Naive B cell (primary cell): ENCODE results near the gene SUCNR1. TPM values are rescaled to one million over a fixed set of nuclear protein-coding genes. Genes with fewer than 3 reads are reported as not detected.
"Not testable (repeated sequence)": the region's sequence is repeated elsewhere in the genome, so short reads cannot be mapped to it uniquely, and the experiment has no call there.

Source experiments
- ATAC-seq, 2 donors: fragments of 150-1000 bp; cut with Tn5 transposase; 2 replicates each; pipeline ENCODE4 v1.10.0; 2021; ENCODE audit warnings: low read depth in 2 of 2, mild to moderate bottlenecking in 2 of 2, moderate library complexity in 2 of 2
- DNase-seq: peaks from one replicate; pipeline ENCODE4 v3.0.0; 2022
- H3K27ac Mint-ChIP-seq, 6 donors: one replicate each; pipeline ENCODE4 v1.8.0; 2020 to 2022; ENCODE audit warnings: mild to moderate bottlenecking in 6 of 6, mixed read lengths in 6 of 6, moderate library complexity in 5 of 6, inconsistent platforms in 2 of 6
- H3K27me3 Mint-ChIP-seq, 3 donors: one replicate each; pipeline ENCODE4 v1.8.0; 2021 to 2022; ENCODE audit warnings: mixed read lengths in 3 of 3, mild to moderate bottlenecking in 1 of 3
- H3K36me3 Mint-ChIP-seq, 2 donors: one replicate each; pipeline ENCODE4 v1.8.0; 2020 to 2022; ENCODE audit warnings: mixed read lengths in 2 of 2, inconsistent platforms in 1 of 2, mild to moderate bottlenecking in 1 of 2
- H3K4me1 Mint-ChIP-seq, 3 donors: one replicate each; pipeline ENCODE4 v1.8.0; 2020 to 2022; ENCODE audit warnings: mixed read lengths in 3 of 3, inconsistent platforms in 1 of 3, mild to moderate bottlenecking in 1 of 3, moderate library complexity in 1 of 3
- H3K4me3 Mint-ChIP-seq, 8 donors: one replicate each; pipeline ENCODE4 v1.8.0; 2020 to 2022; ENCODE audit warnings: mild to moderate bottlenecking in 8 of 8, mixed read lengths in 8 of 8, moderate library complexity in 8 of 8, inconsistent platforms in 2 of 8
- H3K9me3 Mint-ChIP-seq, 7 donors: one replicate each; pipeline ENCODE4 v1.8.0; 2020 to 2022; ENCODE audit warnings: mixed read lengths in 7 of 7, mild to moderate bottlenecking in 5 of 7, inconsistent platforms in 2 of 7, moderate library complexity in 1 of 7
- polyA plus RNA-seq, 6 donors: library from polyadenylated mRNA; unstranded; fragments of 300-500 nt; fragmentation: Illumina TruSeq; gene quantifications; one replicate each; pipeline ENCODE4 v1.2.3, GENCODE V29; 2021; ENCODE audit warnings: low read depth in 6 of 6

Gene SUCNR1
- polyA plus RNA-seq, 6 donors from 2014 or later: 0.07 TPM; not detected in 5

DNA sequence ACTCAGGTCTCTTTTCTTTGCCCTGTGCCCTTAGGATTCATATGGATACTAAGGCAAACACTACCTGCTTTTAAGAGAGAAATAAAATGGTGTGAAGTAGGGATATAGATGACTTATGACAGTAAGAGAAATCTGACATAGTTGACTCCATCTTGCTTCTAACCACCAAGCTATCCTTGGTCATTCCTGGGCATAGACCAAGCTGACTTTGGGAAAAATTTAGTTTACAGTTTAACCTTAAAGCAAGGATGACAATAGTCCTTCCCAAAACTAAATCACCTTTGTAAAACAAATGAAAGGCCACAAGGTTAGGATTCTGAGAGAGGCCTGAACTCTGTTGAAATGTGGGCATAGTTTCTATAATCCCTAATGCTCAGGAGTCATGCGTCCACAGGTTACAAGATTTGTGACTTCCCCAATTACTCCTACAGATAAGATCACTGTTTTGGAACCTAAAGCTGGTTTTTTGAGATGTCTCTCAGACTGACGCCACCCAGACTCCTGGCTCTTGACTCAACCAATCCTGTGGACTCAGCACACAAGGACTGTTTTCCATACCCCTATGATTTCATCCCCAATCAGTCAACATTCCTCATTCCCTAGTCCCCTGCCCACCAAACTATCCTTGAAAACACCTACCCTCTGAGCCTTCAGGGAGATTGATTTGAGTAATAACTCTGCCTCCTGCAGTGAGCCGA is 25.3 kb downstream of the SUCNR1 start:
- H3K4me1 Mint-ChIP-seq: peaks cover 4 to 14% (median 5%) of the 10 kb centered on the region in 3 donors
- not testable (repeated sequence) for H3K36me3 Mint-ChIP-seq, H3K9me3 Mint-ChIP-seq, H3K27ac Mint-ChIP-seq, H3K4me3 Mint-ChIP-seq, DNase-seq, ATAC-seq, H3K27me3 Mint-ChIP-seq

DNA sequence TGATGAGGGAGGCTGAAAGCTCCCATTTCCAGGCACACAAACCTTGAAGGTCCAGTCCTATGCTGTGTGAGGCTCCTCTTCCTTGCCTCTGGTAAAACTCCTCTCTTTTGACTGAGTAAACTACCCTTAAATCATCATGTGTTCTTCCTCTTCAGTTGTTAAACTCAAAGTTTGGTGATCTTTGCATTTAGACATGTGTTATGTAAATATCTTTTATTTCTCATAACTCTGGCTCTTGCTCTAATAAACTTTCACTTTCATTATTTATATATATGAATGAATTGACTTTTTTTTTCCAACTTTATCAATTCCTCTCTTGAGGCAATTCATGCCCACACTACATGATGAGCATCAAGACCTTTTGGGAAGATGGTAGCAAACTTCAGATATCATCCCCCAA is 26.6 kb downstream of the SUCNR1 start:
- Mint-ChIP-seq H3K9me3 (no peaks in the 10 kb centered on the region), H3K27ac (no peak overlapping the region), H3K27me3 (no peaks in the 10 kb centered on the region), H3K4me1 (peaks cover 4 to 15% (median 5%) of the 10 kb centered on the region in 3 donors), H3K36me3 (no peaks in the 10 kb centered on the region), H3K4me3 (no peak overlapping the region)
- ATAC-seq: no peak
- DNase-seq: no peak

DNA sequence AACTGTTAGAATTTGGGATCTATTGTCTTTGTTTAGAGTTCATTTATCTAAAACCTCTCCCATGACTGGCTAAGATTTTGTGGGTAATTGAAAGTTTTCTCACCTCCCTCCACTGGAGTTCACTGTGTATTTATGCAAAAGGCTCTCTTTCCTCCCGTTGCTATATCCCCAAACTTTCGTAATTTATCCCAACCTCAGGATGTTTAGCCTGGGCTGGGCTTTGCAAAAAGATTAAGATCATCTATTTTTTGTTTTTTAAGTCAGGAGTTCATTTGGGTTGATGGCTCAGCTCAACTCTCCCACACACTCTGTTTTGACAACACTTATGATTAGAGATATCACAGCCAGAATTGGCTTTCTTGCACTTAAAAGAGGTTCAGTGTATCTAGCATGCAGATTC is 27.0 kb downstream of the SUCNR1 start:
- no peak for ATAC-seq
- no peak for DNase-seq
- no peak overlapping the region for H3K27ac Mint-ChIP-seq
- peaks cover 4 to 15% (median 5%) of the 10 kb centered on the region in 3 donors for H3K4me1 Mint-ChIP-seq
- H3K9me3 Mint-ChIP-seq: no peaks in the 10 kb centered on the region
- H3K4me3 Mint-ChIP-seq: no peak overlapping the region
- H3K36me3 Mint-ChIP-seq: no peaks in the 10 kb centered on the region
- H3K27me3 Mint-ChIP-seq: no peaks in the 10 kb centered on the region

DNA sequence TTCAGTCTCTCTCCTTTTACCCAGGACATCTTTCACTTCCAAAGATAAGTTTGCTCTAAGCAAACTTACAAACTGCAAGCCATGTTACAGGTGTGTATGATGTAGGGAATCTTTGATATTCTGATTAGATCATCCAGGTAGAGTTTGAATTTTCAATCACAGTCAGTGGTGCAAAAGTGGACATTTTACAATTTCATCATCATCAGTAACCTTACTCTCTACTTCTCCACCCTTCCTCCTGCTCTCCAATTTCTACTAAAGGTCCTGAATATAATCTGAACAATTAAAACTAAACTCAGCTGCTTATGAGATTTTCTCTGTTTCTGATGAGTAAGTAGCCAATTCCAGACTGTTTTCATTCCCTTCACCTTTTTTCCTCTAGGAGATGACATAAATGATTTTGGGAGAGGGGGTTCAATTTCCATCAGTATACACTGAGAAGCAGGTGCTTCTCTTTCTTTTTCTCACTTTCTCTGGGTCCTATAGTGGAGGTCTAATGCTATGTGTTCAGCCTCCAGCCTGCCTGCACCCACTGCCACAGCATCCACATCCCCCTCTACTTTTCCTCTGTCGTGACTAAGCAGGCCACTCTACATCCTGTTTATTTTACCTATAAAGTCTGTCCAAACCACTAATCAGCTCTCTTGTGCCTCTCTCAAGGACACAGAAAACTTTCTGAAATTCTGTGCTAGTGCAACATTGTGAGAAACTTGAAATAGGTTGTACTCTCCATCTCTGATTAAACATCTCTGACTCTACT is 27.6 kb downstream of the SUCNR1 start:
- H3K27ac Mint-ChIP-seq: no peak overlapping the region
- H3K36me3 Mint-ChIP-seq: no peaks in the 10 kb centered on the region
- no peak for DNase-seq
- no peak overlapping the region for H3K4me3 Mint-ChIP-seq
- no peaks in the 10 kb centered on the region for H3K27me3 Mint-ChIP-seq
- ATAC-seq: no peak
- H3K4me1 Mint-ChIP-seq: peaks cover 4 to 15% (median 5%) of the 10 kb centered on the region in 3 donors
- H3K9me3 Mint-ChIP-seq: no peaks in the 10 kb centered on the region

DNA sequence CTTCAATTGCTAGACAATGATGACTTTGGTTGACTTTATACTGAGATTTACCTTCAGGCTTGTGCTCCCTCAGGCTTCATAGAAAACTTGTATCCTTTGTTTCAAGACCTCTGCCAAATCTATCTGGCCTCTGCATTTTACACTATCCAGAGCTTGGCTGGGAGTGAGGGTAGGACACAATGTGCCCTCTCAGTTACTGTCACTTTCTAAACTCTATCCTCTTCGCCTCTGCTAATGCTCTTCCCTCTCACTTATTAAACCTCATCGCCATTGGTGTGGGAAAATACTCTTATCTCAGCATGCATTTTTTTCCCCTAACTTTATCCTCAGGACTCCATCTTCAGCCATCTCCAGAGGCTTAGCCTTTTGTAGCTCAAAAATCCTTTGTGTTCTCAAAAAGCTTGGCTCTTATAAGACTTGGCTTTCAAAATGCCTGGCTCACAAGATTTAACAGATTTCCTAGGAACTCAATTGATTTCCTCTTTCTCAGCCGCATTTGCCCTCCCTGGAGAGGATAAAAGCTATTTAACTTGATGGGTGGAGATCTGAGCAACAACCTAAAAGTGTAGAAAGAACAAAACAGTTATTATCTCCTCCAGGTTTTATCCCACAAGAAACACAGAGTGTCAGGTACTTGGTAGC is 28.3 kb downstream of the SUCNR1 start:
- no peak overlapping the region for H3K4me3 Mint-ChIP-seq
- H3K9me3 Mint-ChIP-seq: no peaks in the 10 kb centered on the region
- no peaks in the 10 kb centered on the region for H3K27me3 Mint-ChIP-seq
- ATAC-seq (no peak), DNase-seq (no peak)
- peaks cover 4 to 15% (median 5%) of the 10 kb centered on the region in 3 donors for H3K4me1 Mint-ChIP-seq
- no peaks in the 10 kb centered on the region for H3K36me3 Mint-ChIP-seq
- H3K27ac Mint-ChIP-seq: no peak overlapping the region

DNA sequence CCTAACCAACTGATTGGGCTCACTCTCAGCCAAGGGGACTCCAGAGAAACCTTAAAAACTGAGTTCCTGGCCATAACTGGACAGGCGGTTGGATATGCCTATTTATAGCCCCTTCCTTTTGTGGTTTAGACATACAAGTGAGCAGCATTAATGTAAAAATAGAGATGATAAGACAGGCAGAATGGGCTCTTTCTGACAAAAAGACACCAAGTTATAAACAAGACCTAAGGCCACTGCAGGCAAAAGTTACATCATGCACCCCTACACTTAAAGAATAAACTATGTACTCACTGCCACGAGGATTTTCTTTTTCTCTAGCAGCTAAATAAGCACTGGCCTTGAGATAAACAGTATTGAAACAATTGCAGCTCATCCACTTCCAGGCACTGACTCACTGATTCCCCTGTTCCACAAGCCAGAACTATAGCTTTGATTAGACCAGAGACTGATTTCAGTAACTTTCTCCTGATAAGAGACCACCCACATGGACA is 30.1 kb downstream of the SUCNR1 start:
- no peak overlapping the region for H3K27ac Mint-ChIP-seq
- ATAC-seq (no peak), DNase-seq (no peak)
- peaks cover 4 to 15% (median 5%) of the 10 kb centered on the region in 3 donors for H3K4me1 Mint-ChIP-seq
- no peaks in the 10 kb centered on the region for H3K27me3 Mint-ChIP-seq
- H3K4me3 Mint-ChIP-seq: no peak overlapping the region
- no peaks in the 10 kb centered on the region for H3K9me3 Mint-ChIP-seq
- no peaks in the 10 kb centered on the region for H3K36me3 Mint-ChIP-seq

DNA sequence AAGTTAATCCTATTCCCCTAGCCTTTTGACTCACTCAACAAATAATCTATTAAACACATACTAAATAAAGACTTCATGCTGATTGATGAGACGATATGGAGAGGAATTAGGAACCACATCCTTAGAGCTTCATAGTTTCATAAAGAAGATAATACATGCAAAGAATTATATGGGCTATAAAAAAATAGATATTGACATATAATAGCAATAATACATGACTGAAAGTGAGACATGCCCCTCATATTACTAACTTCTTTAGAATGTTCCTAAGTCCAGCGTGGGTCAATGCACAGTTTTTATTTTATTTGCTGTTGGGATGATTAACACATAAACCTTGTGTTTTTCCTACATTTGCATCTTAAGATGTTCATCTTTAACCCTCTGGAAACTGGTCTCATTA is 32.2 kb downstream of the SUCNR1 start:
- Mint-ChIP-seq H3K9me3 (no peaks in the 10 kb centered on the region), H3K27ac (no peak overlapping the region), H3K4me3 (no peak overlapping the region), H3K4me1 (peaks cover 0 to 5% (median 0%) of the 10 kb centered on the region in 3 donors), H3K36me3 (no peaks in the 10 kb centered on the region), H3K27me3 (no peaks in the 10 kb centered on the region)
- ATAC-seq: no peak
- DNase-seq: no peak

DNA sequence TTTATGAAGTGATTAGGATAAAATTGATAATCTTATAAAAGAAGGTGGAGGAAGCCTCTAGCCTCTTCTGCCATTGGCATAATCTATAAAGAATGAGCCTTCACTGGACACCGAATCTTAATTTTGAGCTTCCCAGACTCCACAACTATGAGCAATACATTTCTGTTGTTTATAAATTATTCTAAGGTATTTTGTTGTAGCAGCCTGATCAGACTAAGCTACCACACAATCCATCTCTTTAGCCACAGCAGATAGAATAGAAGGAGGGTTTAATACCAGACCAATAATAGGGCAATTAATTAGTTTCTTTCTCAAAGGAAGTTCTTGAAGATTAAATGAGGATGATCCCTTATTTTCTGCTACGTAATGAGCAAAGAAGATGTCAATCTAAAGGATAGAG is 33.3 kb downstream of the SUCNR1 start:
- Mint-ChIP-seq H3K27ac (no peak overlapping the region), H3K36me3 (no peaks in the 10 kb centered on the region), H3K4me3 (no peak overlapping the region), H3K27me3 (peaks cover 0 to under 1% (median 0%) of the 10 kb centered on the region in 3 donors), H3K9me3 (peaks cover 0 to 6% (median 2%) of the 10 kb centered on the region in 7 donors), H3K4me1 (peaks cover 0 to 5% (median 0%) of the 10 kb centered on the region in 3 donors)
- DNase-seq (no peak), ATAC-seq (no peak)

DNA sequence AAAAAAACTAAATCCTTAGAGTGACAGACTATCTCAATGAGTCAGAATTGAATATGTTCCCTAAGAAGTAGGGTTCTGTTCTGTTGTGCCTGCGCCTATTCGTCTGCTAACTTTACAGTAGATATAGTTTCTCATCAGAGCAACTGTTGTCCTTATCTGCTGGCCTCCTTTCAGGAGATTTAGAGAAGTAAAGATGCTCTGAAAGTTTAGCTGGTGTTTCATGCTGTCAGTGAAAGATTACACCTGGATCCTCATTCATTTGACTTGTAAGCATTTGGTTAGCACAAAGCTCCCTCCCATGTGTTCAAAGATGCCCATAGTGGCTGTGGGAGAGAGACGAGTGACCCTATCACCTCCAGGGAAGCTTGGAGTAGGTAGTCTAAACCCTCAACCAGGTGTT is 35.0 kb downstream of the SUCNR1 start:
- Mint-ChIP-seq H3K4me1 (peaks cover 0 to 5% (median 0%) of the 10 kb centered on the region in 3 donors), H3K4me3 (no peak overlapping the region), H3K27me3 (peaks cover 0 to 5% (median 0%) of the 10 kb centered on the region in 3 donors), H3K9me3 (peaks cover 0 to 10% (median 2%) of the 10 kb centered on the region in 7 donors), H3K36me3 (no peaks in the 10 kb centered on the region), H3K27ac (no peak overlapping the region)
- no peak for DNase-seq
- no peak for ATAC-seq

DNA sequence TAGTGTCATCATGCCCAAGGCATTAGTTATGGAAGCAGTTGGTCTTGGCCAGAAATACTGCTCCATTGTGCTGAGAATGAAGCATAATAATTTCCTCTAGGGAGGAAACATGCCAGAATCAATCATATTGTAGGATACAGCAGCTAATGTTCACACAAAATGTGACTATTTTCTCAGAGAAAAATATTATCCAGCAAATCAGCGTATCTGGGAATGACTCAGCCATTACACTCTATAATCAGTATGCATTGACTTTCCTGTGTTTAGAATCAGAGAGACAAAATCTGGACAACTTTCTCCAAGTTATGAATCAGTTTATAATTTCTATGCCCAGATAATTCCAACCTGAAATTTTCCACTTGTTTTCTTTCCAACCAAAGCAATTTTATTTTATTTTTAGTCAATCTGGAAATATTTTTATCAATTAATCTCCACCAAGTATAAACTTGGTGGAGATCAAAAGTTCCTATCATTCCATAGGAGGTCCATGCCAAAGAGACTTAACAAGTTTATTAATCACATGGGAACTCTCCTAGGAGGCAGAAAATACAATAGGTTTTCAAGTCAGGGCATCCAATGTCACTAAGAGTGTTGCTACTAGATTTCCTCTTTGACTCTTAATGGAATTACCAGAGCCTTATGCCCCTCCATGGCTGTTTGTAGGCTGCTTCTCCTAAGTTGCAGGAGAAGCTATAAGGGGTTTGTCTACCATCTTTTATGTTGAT is 36.4 kb downstream of the SUCNR1 start:
- Mint-ChIP-seq H3K36me3 (no peaks in the 10 kb centered on the region), H3K27ac (no peak overlapping the region), H3K9me3 (peaks cover 0 to 10% (median 2%) of the 10 kb centered on the region in 7 donors), H3K4me1 (no peaks in the 10 kb centered on the region), H3K27me3 (peaks cover 0 to 5% (median 0%) of the 10 kb centered on the region in 3 donors), H3K4me3 (no peak overlapping the region)
- DNase-seq (no peak), ATAC-seq (no peak)

DNA sequence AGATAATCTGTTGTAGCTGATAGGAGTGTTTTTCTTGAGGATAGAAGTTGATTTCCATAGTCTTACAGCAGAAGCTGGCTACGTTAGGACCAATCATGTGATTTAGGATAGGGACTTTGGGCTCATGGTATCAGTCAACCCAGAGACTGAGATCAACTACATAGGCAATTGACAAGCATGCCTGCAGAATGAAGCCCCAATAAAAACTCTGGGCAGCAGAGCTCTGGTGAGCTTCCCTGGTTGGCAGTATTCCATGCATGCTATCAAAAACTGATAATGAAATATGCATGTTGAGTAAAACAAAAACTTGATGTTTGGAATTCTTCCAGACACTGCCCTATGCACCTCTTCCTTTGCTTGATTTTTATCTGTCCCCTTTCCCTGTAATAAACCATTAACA is 38.0 kb downstream of the SUCNR1 start:
- no peaks in the 10 kb centered on the region for H3K36me3 Mint-ChIP-seq
- peaks cover 0 to 5% (median 0%) of the 10 kb centered on the region in 3 donors for H3K27me3 Mint-ChIP-seq
- ATAC-seq (no peak), DNase-seq (no peak)
- no peak overlapping the region for H3K4me3 Mint-ChIP-seq
- peaks cover 0 to 10% (median 2%) of the 10 kb centered on the region in 7 donors for H3K9me3 Mint-ChIP-seq
- H3K4me1 Mint-ChIP-seq: no peaks in the 10 kb centered on the region
- no peak overlapping the region for H3K27ac Mint-ChIP-seq

DNA sequence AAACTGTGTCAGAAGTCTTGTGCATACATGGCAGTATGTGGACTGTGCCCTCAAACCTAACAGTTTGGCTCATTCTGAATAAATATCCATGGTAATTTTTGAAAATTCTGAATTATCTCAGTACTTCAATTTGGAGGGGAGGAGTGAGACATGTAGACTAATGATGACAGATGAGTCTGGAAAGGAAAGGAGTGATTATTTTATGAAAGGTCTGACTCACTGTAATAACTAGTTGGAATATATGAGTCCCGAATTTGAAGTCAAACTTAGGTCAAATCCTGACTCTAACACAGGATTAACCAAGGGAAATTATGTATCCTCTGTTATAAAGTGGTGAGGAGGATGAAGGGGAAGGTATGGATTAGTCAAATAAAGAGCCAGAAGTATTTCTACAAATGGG is 38.6 kb downstream of the SUCNR1 start:
- Mint-ChIP-seq H3K36me3 (no peaks in the 10 kb centered on the region), H3K4me1 (no peaks in the 10 kb centered on the region), H3K9me3 (peaks cover 0 to 10% (median 2%) of the 10 kb centered on the region in 7 donors), H3K4me3 (no peak overlapping the region), H3K27me3 (peaks cover 0 to 5% (median 0%) of the 10 kb centered on the region in 3 donors), H3K27ac (no peak overlapping the region)
- ATAC-seq: no peak
- DNase-seq: no peak

DNA sequence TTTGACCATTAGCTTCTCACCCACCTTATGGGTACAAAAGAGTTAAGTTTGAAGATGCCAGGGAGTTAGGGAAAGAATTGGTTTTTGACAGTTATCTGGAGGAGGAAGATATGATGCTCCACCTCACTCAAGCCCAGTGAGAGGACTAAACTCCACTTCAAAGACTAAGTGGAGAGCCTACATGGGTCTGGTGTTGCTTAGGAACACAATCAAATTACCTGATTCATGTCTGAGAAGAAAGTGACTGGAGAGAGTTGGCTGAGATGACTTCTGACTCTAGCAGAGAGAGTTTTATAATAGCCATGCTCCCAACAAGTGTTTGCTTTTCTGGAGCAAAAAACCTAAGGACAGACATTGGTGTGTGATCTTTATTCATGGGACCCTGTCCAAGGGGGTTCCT is 43.3 kb downstream of the SUCNR1 start:
- Mint-ChIP-seq H3K4me1 (no peaks in the 10 kb centered on the region), H3K4me3 (no peak overlapping the region), H3K27ac (no peak overlapping the region), H3K9me3 (peaks cover 0 to 4% (median 0%) of the 10 kb centered on the region in 7 donors), H3K27me3 (peaks cover 0 to 4% (median 0%) of the 10 kb centered on the region in 3 donors), H3K36me3 (no peaks in the 10 kb centered on the region)
- no peak for ATAC-seq
- no peak for DNase-seq
